Duodenal mucosa (tissue), 2 donors: ENCODE data around the gene AFF2.

Experiments used
- H3K27ac ChIP-seq: one replicate; pipeline ENCODE4 v1.7.0; 2013; ENCODE audit warnings: low read depth, low read length
- H3K27me3 ChIP-seq, 2 donors: one replicate each; pipeline ENCODE4 v1.7.0; 2013; ENCODE audit warnings: low read length in 2 of 2, control low read depth in 1 of 2; ENCODE audit not compliant: insufficient read depth in 2 of 2, control insufficient read depth in 1 of 2
- H3K36me3 ChIP-seq, 2 donors: one replicate each; pipeline ENCODE4 v1.7.0; 2013; ENCODE audit warnings: low read length in 2 of 2, control low read depth in 1 of 2; ENCODE audit not compliant: insufficient read depth in 2 of 2, control insufficient read depth in 1 of 2
- H3K4me1 ChIP-seq, 2 donors: one replicate each; pipeline ENCODE4 v1.7.0; 2013; ENCODE audit warnings: low read length in 2 of 2, control low read depth in 1 of 2; ENCODE audit not compliant: insufficient read depth in 2 of 2, control insufficient read depth in 1 of 2
- H3K4me3 ChIP-seq, 2 donors: one replicate each; pipeline ENCODE4 v1.7.0; 2013; ENCODE audit warnings: low read length in 2 of 2, low read depth in 1 of 2
- H3K9ac ChIP-seq, 2 donors: one replicate each; pipeline ENCODE4 v1.7.0; 2013; ENCODE audit warnings: low read length in 2 of 2, low read depth in 1 of 2
- H3K9me3 ChIP-seq, 2 donors: one replicate each; pipeline ENCODE4 v1.7.0; 2013; ENCODE audit warnings: low read length in 2 of 2, control low read depth in 1 of 2; ENCODE audit not compliant: control insufficient read depth in 1 of 2

The AFF2 gene

DNA sequence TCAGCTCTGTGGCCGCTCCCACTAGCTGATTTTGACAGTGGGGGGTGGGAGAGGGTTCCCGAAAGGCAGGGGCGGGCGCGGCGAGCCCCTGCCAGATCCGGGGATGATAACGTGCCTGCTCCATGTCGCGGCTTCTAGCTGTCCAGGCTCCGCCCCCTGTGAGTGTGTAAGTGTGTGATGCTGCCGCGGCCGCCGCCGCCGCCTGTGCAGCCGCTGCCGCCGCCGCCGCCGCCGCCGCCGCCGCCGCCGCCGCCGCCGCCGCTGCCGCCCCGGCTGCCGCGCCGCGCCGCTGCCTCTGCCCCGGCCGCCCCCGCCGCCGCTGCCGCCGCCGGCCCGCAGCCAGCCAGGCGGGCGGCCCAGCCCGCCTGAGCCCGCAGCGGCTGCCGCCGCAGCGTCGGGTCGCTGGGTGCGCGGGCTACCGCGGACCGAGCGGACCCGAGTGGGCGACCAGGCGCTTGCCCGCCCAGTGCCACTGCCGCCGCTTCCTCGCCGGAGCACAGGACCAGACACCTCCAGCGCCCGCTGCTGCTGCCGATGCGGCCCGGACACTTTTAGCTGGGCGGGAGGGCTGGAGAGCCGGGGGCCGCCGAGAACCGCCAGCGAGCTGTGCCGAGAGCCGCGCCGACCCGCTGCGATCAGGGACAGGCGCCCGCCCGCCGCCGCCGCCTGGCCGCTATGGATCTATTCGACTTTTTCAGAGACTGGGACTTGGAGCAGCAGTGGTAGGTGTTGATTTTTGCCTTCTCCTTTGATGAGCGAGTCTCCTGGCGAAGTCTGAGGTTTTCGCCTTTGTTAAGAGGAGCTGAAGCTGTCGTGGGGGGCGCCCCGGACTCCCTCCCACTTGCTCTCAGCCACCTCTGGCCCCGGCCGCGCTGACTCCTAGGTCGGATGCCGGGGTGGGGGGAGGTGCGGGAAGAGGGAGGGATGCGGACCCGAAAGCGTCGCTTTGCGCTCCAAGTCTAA lies at the start of gene AFF2:
AFF2 (plus strand) TSS at position 195 of the 963 bp plus-strand sequence; CDS start at position 676, 481 bp downstream.
- Histone ChIP-seq H3K27ac (no peak within 1 kb of the TSS), H3K36me3 (no peaks in the 10 kb centered on the region), H3K4me3 (peak within 1 kb of the TSS in 1 of 2 donors; percentile 32), H3K27me3 (peaks cover 12 to 17% of the 10 kb centered on the region in 2 donors), H3K9me3 (no peaks in the 10 kb centered on the region), H3K9ac (no peak within 1 kb of the TSS), H3K4me1 (peaks cover 0 to 5% of the 10 kb centered on the region in 2 donors)

DNA sequence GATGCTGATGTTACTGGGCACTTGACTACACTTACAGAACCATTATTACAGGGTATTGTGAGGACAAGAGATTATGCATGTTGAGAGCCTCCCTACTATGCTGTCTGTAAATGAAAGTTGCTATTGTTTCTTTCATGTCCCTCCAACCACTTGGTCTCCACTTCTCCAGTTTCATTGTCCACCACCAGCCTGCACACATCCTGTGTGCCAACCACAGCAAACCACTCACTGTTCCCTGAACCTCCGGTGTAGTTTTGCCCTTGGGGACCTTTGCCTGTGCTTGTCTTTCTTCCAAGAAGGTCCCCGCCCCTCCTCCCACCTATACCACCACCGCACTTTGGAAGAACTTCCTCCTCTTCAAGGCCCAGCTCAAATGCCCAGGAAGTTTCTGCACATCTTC lies 43.1 kb upstream of the AFF2 start:
- H3K27ac ChIP-seq, result no peak overlapping the region
- no peak overlapping the region for H3K4me3 ChIP-seq
- H3K27me3 ChIP-seq, result no peaks in the 10 kb centered on the region
- no peak overlapping the region for H3K9ac ChIP-seq
- H3K36me3 ChIP-seq, result no peaks in the 10 kb centered on the region
- no peaks in the 10 kb centered on the region for H3K9me3 ChIP-seq
- no peaks in the 10 kb centered on the region for H3K4me1 ChIP-seq

DNA sequence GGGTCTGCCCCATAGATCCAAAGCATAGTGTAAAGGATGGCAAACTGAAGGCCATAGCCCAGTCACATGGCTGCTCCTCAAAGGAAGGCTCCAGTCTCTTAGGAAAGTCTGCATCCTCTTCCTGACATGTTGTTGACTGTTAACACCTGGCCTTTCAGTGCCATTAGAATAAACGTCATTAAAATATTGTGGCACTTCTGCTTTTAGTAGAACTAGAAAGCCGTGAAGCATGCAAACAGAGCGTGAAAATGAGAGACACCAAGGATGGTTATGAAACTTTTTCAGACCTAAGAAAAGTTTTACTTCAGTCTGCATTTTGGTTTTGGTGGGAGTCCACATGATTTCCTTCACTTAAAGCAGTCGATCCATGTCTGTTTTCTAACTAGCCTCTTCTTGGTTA lies 41.1 kb upstream of the AFF2 start:
- H3K9me3 ChIP-seq, result no peaks in the 10 kb centered on the region
- no peaks in the 10 kb centered on the region for H3K36me3 ChIP-seq
- no peak overlapping the region for H3K27ac ChIP-seq
- no peaks in the 10 kb centered on the region for H3K4me1 ChIP-seq
- no peak overlapping the region for H3K4me3 ChIP-seq
- no peak overlapping the region for H3K9ac ChIP-seq
- no peaks in the 10 kb centered on the region for H3K27me3 ChIP-seq

DNA sequence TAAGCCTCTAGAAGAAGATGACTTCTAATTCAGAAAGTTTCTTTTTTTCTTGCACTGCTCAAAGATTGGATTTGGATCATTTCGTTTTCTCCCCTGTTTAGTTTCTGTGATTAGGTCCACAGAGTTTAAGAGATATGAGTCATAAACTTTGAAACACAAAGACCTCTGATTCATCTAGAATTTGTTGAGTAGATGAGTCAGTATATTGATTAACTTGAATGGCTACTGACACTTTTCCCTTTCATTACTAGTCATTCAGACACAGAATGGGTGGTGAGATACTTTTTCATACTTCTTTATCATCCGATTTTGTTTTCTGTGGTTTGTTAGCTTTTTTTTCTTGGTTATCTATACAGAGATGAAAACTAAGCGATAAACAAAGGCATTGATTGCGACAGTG lies 34.1 kb upstream of the AFF2 start:
- Histone ChIP-seq H3K9ac (no peak overlapping the region), H3K27me3 (no peaks in the 10 kb centered on the region), H3K4me1 (no peaks in the 10 kb centered on the region), H3K36me3 (no peaks in the 10 kb centered on the region), H3K27ac (no peak overlapping the region), H3K9me3 (no peaks in the 10 kb centered on the region), H3K4me3 (no peak overlapping the region)

DNA sequence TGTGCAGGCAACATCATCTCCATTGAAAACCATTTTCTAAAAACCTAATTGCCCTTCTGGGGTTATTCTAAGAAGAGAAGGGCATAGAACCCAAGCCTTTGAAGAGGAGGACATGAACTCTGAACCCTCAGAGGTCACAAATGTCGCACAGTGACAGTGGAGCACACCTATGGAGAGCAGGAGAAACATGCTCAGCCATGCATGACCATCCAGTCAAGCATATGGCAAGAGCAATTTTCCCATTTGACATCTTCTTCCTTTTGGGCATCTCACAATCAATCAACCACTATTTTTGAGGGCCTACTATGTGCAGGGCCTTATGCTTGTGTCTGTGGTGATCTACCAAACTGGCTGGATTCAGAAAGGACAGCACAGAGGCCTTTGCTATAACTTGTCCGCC lies 30.1 kb upstream of the AFF2 start:
- Histone ChIP-seq H3K27ac (no peak overlapping the region), H3K9ac (no peak overlapping the region), H3K36me3 (no peaks in the 10 kb centered on the region), H3K27me3 (no peaks in the 10 kb centered on the region), H3K4me3 (no peak overlapping the region), H3K9me3 (no peaks in the 10 kb centered on the region), H3K4me1 (no peaks in the 10 kb centered on the region)

DNA sequence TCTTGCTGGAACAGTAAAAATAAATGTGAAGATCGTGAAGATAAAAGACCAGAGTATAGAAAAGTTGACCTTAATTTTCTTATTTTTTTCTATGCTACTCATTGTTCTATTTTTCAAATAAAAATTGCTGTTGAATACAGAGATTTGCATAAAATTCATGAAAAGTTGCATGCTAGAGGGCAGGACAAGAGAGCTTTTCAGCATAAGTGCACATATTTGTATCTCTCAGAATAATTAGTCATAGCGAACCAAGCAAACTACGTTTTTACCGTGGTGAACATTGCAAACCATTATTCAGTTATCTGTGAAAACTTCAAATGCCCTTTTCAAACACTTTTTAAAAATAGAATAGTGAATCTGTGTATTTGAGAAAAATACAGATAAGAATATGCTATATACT lies 26.4 kb upstream of the AFF2 start:
- H3K27ac ChIP-seq, result no peak overlapping the region
- no peaks in the 10 kb centered on the region for H3K27me3 ChIP-seq
- H3K9me3 ChIP-seq, result no peaks in the 10 kb centered on the region
- no peak overlapping the region for H3K9ac ChIP-seq
- no peaks in the 10 kb centered on the region for H3K36me3 ChIP-seq
- no peak overlapping the region for H3K4me3 ChIP-seq
- H3K4me1 ChIP-seq, result no peaks in the 10 kb centered on the region

DNA sequence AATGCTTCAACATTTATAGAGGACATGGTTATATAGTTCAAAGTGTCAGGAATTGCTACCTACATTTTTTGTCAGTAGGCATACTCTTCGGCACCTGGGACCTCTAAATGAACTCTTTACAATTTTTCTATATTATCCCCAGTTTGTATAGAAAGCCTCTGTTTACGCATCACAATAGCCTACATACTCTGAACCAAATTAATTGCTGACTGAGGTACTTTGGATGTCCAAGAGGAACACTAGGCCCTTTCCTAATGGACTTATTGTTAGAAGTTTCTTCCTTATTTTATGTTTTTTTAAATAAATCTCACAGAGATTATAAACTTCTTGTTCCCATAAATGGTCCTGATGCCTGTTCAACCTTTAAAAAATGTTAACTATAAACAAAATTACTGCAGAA lies 8.4 kb upstream of the AFF2 start:
- Histone ChIP-seq H3K9ac (no peak overlapping the region), H3K9me3 (no peaks in the 10 kb centered on the region), H3K36me3 (no peaks in the 10 kb centered on the region), H3K4me3 (no peak overlapping the region), H3K27ac (no peak overlapping the region), H3K4me1 (no peaks in the 10 kb centered on the region), H3K27me3 (no peaks in the 10 kb centered on the region)

DNA sequence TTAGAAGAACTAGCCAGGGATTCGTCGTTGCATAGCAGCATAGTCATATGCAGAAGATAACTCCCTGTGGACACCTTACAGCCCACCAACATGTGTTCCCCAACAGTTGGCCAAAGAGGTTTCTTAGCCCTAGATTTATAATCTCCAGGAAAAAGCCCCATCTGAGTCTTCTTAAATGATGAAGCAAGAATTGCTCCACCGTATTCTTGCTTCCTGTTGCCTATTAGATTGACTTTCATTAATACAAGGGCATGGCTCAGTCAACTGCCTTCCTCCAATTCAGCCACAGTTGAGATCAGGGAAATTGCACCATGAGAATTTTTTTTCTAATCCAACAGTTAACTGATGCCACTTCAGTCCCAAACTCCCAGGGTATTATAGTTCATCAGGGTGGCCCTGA lies 5.2 kb upstream of the AFF2 start:
- H3K4me3 ChIP-seq, result no peak overlapping the region
- H3K27ac ChIP-seq, result no peak overlapping the region
- H3K36me3 ChIP-seq, result no peaks in the 10 kb centered on the region
- H3K4me1 ChIP-seq, result no peaks in the 10 kb centered on the region
- H3K9ac ChIP-seq, result no peak overlapping the region
- no peaks in the 10 kb centered on the region for H3K27me3 ChIP-seq
- H3K9me3 ChIP-seq, result no peaks in the 10 kb centered on the region

DNA sequence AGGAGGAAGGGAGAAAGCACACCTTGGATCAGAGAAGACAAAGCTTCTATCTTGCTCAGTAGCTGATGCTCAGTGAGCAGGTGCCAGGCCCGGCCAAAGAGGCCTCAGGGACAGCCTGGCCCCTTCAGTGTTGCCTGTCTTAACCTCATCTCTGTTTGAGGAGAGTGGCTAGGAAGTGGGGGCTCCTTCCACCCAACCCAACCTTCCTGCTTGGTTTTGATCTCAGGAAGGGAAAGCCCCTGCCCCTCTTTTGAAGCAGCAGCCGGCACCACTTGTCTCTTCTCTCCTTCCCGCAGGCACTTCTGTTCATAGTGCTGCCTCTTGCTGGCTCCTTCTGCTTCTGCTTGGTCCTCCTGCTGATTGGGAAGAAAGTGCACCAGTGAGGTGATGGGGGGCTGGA lies 2.4 kb upstream of the AFF2 start:
- Histone ChIP-seq H3K9me3 (no peaks in the 10 kb centered on the region), H3K27ac (no peak overlapping the region), H3K36me3 (no peaks in the 10 kb centered on the region), H3K27me3 (peaks cover 10 to 15% of the 10 kb centered on the region in 2 donors), H3K9ac (no peak overlapping the region), H3K4me3 (no peak overlapping the region), H3K4me1 (peaks cover 0 to 5% of the 10 kb centered on the region in 2 donors)

DNA sequence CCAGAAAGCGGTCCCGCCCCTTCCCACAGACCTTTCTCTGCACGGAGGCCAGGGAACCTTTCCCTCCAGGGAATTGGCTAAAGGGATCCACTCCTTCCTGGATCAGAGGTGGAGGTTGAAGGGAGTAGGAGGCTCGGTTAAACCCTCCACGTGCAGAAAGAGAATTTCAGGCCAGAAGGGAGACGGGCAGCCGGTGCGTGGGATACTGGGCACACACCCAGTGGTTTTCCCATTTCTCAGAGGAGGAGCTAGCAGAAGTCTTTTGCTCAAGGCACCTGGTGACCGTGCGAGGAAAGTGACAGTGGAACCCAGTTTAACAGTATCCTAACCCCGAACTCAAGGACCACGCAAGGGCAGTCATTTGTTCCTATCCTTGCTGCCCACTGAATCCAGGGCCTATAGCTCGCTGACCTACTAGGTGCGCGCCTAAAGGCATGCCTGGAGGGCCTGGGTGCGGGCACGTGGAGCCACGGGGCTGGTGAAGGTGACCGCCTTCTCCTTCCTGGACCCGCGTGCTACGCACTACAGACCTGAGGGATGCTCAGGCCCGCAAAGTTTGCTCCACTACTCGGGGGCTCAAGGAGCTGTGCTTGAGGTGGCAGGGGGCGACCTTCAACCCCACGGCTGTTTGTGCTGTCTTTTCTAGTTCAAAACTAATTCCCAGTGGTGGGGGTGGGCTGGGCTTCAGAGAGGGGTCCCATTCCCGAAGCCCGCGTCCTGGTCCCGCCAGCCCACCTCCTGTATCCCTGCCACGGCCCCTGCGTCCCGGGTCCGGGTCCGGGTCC lies 587 bp upstream of the AFF2 start:
- Histone ChIP-seq H3K27ac (no peak overlapping the region), H3K9me3 (no peaks in the 10 kb centered on the region), H3K4me3 (no peak overlapping the region), H3K9ac (no peak overlapping the region), H3K4me1 (peaks cover 0 to 5% of the 10 kb centered on the region in 2 donors), H3K27me3 (peaks cover 12 to 17% of the 10 kb centered on the region in 2 donors), H3K36me3 (no peaks in the 10 kb centered on the region)
